Fibroblast of lung (primary cell): Measurements from ENCODE around the gene CFAP97D2. TPM values are rescaled to one million over a fixed set of nuclear protein-coding genes. Genes with fewer than 3 reads are reported as not detected.

ENCODE experiments used
- DNase-seq, 2 donors: peaks; one replicate each; pipeline versions ENCODE4 v3.0.0 to v3.0.0-alpha.2; 2010; ENCODE audit warnings: low read depth in 2 of 2
- H2AFZ ChIP-seq: 2 replicates; pipeline ENCODE4 v1.5.1; 2012; ENCODE audit warnings: low read length, control low read depth, inconsistent platforms
- H3K27ac ChIP-seq: 2 replicates; pipeline ENCODE4 v1.5.1; 2011; ENCODE audit warnings: low read length, control low read depth; ENCODE audit not compliant: insufficient read depth
- H3K27me3 ChIP-seq: 2 replicates; pipeline ENCODE4 v1.5.1; 2011; ENCODE audit warnings: mild to moderate bottlenecking, low read length; ENCODE audit not compliant: control insufficient read depth, insufficient read depth
- H3K36me3 ChIP-seq: 2 replicates; pipeline ENCODE4 v1.5.1; 2011; ENCODE audit warnings: low read length; ENCODE audit not compliant: control insufficient read depth, insufficient read depth
- H3K4me1 ChIP-seq: 2 replicates; pipeline ENCODE4 v1.5.1; 2011; ENCODE audit warnings: low read length; ENCODE audit not compliant: control insufficient read depth, insufficient read depth; ENCODE audit errors: extremely low read depth
- H3K4me2 ChIP-seq: 2 replicates; pipeline ENCODE4 v1.5.1; 2011; ENCODE audit warnings: low read length, control low read depth; ENCODE audit not compliant: insufficient read depth; ENCODE audit errors: extremely low read depth
- H3K4me3 ChIP-seq, 4 experiments: fragments of 200-600 bp in 1 of 4; sonication (generic) in 1 of 4; replicated peaks in 1 of 4; 2 replicates each; pipeline ENCODE4 v1.5.1; 2011 to 2016; ENCODE audit warnings: low read length in 4 of 4, low read depth in 3 of 4, mild to moderate bottlenecking in 3 of 4, control low read depth in 2 of 4, inconsistent platforms in 1 of 4, mixed read lengths in 1 of 4; ENCODE audit not compliant: insufficient read depth in 1 of 4; ENCODE audit errors: control extremely low read depth in 1 of 4
- H3K79me2 ChIP-seq: 2 replicates; pipeline ENCODE4 v1.5.1; 2012; ENCODE audit warnings: mild to moderate bottlenecking, low read length, inconsistent platforms; ENCODE audit not compliant: control insufficient read depth, insufficient read depth
- H3K9ac ChIP-seq: 2 replicates; pipeline ENCODE4 v1.5.1; 2011; ENCODE audit warnings: mild to moderate bottlenecking, low read length, control low read depth; ENCODE audit not compliant: insufficient read depth
- H3K9me3 ChIP-seq: 2 replicates; pipeline ENCODE4 v1.5.1; 2012; ENCODE audit warnings: low read depth, low read length; ENCODE audit not compliant: control insufficient read depth, insufficient read depth
- H4K20me1 ChIP-seq: 2 replicates; pipeline ENCODE4 v1.5.1; 2011; ENCODE audit warnings: low read length; ENCODE audit not compliant: control insufficient read depth, insufficient read depth; ENCODE audit errors: extremely low read depth
- CTCF ChIP-seq, 2 donors: IDR thresholded peaks in 1 of 2; conservative IDR thresholded peaks in 1 of 2; 1 replicate in 1 of 2; 2 replicates in 1 of 2; pipeline ENCODE4 v1.5.1; 2011 to 2012; ENCODE audit warnings: low read length in 2 of 2, control low read depth in 1 of 2, inconsistent platforms in 1 of 2, low read depth in 1 of 2, mild to moderate bottlenecking in 1 of 2
- EZH2 ChIP-seq: IDR thresholded peaks from 2 replicates; pipeline ENCODE4 v1.5.1; 2012; ENCODE audit warnings: low read length, control low read depth, mild to moderate bottlenecking; ENCODE audit errors: missing control alignments
- polyA plus RNA-seq, 2 donors: library from polyadenylated mRNA; depleted of rRNA in 1 of 2; stranded (reverse) in 1 of 2; unstranded in 1 of 2; fragments of >200 nt; gene quantifications; 2 replicates each; pipeline ENCODE4 v1.2.1, GENCODE V29; 2011 to 2012; ENCODE audit warnings: missing spikeins in 1 of 2
- total RNA-seq: library from RNA; depleted of rRNA; stranded (reverse); fragments of >200 nt; gene quantifications from 2 replicates; pipeline ENCODE4 v1.2.1, GENCODE V29; 2014

The CFAP97D2 gene
- total and polyA plus RNA-seq, 2 donors (not counting 1 experiment from before 2014, with no cell fraction given), result not detected

GRCh38 chr13:114142640-114143490, 36.2 kb upstream of the CFAP97D2 start:
- DNase-seq, result peak in 1 of 2 donors; percentile 63
- no peak overlapping the region for H3K4me3 ChIP-seq
- peaks cover 2% of the 10 kb centered on the region for H3K27me3 ChIP-seq
- H3K79me2 ChIP-seq, result no peaks in the 10 kb centered on the region
- H4K20me1 ChIP-seq, result no peaks in the 10 kb centered on the region
- no peaks in the 10 kb centered on the region for H3K9me3 ChIP-seq
- H3K4me1 ChIP-seq, result no peaks in the 10 kb centered on the region
- no peak overlapping the region for H3K9ac ChIP-seq
- no peak overlapping the region for H3K27ac ChIP-seq
- no peak overlapping the region for H2AFZ ChIP-seq
- H3K36me3 ChIP-seq, result no peaks in the 10 kb centered on the region
- H3K4me2 ChIP-seq, result no peak overlapping the region
- TF ChIP-seq EZH2, result no peak
- no peak for TF ChIP-seq CTCF (conservative IDR thresholded peaks at IDR 0.05 in 1 of 2, IDR thresholded peaks at IDR 0.05 in 1 of 2; ENCODE audit: low read depth in 1 of 2, low read length in 2 of 2)

DNA sequence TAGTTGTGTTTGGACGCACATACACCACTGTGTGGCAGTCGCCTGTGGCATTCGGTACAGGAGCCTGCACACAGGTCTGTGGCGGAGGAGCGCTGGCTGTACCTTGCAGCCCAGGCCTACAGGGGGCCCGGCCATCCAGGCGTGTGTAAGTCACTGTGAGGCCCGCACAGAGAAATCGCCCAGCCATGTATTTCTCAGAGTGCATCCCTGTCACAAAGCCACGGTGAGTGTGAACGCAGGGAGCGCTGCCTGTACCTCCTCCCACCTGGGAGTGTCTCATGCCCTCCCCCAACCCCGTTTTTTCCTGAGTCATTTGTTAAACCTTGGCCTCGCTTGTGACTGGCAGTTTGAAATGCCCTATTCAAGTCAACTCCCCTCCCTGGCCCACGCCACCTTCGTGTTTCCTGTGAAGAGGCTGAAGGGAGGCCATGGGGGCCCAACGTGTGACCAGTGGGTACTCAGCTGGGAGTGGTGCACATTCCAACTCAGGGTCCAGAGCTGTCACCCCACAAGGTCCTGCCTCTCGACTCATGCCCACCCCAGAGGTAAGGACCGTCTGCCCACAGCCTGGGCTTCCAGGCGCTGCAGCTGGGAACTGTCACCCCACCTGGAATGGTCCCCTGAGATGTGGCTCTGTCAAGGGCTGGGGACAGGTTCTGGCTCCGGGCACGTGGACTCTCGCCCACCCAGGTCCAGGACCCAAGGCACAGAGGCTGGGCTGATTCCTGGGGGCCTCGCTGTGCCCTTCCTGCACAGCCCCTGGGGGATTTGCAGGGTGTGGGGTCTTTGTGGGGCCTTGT, 35.1 kb upstream of the CFAP97D2 start:
- H3K4me2 ChIP-seq, result no peak overlapping the region
- no peaks in the 10 kb centered on the region for H3K79me2 ChIP-seq
- H3K27me3 ChIP-seq, result peaks cover 2% of the 10 kb centered on the region
- no peak overlapping the region for H3K4me3 ChIP-seq
- H3K27ac ChIP-seq, result no peak overlapping the region
- no peaks in the 10 kb centered on the region for H3K4me1 ChIP-seq
- no peaks in the 10 kb centered on the region for H3K36me3 ChIP-seq
- H2AFZ ChIP-seq, result no peak overlapping the region
- TF ChIP-seq EZH2 (no peak), CTCF (conservative IDR thresholded peaks at IDR 0.05 in 1 of 2, IDR thresholded peaks at IDR 0.05 in 1 of 2; ENCODE audit: low read depth in 1 of 2, low read length in 2 of 2) (no peak)
- no peak for DNase-seq
- no peaks in the 10 kb centered on the region for H4K20me1 ChIP-seq
- no peaks in the 10 kb centered on the region for H3K9me3 ChIP-seq
- H3K9ac ChIP-seq, result no peak overlapping the region

DNA sequence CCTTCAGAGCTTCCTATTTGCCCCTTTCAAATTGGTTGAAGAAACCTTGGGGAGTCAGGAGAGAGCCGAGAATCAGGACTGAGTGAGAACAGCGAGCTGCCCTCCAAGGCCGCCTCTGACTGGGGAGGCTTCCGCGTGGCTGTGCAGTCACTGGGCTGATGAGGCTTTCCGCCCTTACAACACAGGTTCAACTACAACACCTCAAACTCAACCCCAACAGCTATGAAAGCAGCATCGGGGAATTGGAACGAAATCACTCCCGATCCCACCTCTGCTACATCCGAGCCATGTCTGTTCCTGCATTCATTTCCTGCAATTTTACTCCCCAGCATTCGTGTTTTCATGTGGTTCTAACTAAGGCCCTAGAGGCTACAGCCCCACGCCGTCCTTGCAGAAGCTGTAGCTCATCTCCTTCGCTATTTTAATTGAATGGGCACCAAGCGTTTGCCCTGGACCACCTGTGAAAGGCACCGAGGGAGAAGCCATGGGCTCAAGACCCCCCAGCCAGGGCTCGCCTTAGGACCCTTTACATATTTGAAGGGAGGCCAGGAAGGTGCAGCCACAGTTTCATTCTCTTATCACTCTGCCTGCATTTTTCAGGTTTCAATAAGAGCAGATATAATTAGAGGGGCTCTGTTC, 34.3 kb upstream of the CFAP97D2 start:
- Histone ChIP-seq H3K9ac (no peak overlapping the region), H3K27me3 (peaks cover 2% of the 10 kb centered on the region), H3K4me1 (no peaks in the 10 kb centered on the region), H3K36me3 (no peaks in the 10 kb centered on the region), H3K27ac (no peak overlapping the region), H4K20me1 (no peaks in the 10 kb centered on the region), H3K4me2 (no peak overlapping the region), H3K79me2 (no peaks in the 10 kb centered on the region), H2AFZ (no peak overlapping the region), H3K9me3 (no peaks in the 10 kb centered on the region), H3K4me3 (no peak overlapping the region)
- no peak for DNase-seq
- TF ChIP-seq CTCF (conservative IDR thresholded peaks at IDR 0.05 in 1 of 2, IDR thresholded peaks at IDR 0.05 in 1 of 2; ENCODE audit: low read depth in 1 of 2, low read length in 2 of 2) (no peak), EZH2 (no peak)
